ENCODE measurements around the gene SLC4A2.
A peak's percentile ranks its signal among the peaks of the same experiment; 100 is the strongest.
"Not testable (repeated sequence)": the region's sequence is repeated elsewhere in the genome, so short reads cannot be mapped to it uniquely, and the experiment has no call there.

Gene SLC4A2

GRCh38 chr7:151059367-151060112, at the start of gene SLC4A2:
Gene SLC4A2 (plus strand): TSS chr7:151059589. CDS start chr7:151061988, 2,399 bp downstream.
- DNase-seq, result peak; percentile 75

GRCh38 chr7:151010037-151010306, 49.4 kb upstream of the SLC4A2 start:
- no peak for DNase-seq

- no peak for DNase-seq
Measured at GRCh38 chr7:151010307-151011096, 48.9 kb upstream of the SLC4A2 start.

GRCh38 chr7:151011097-151011409, 48.3 kb upstream of the SLC4A2 start:
- no peak for DNase-seq

- not testable (repeated sequence) for DNase-seq
Measured at GRCh38 chr7:151011616-151012015, 47.8 kb upstream of the SLC4A2 start.

- DNase-seq, result peak; percentile 51
Measured at GRCh38 chr7:151012031-151012692, 47.2 kb upstream of the SLC4A2 start.

- no peak for DNase-seq
Measured at GRCh38 chr7:151012911-151013347, 46.5 kb upstream of the SLC4A2 start.

GRCh38 chr7:151013356-151013732, 46.0 kb upstream of the SLC4A2 start:
- no peak for DNase-seq

GRCh38 chr7:151013733-151014497, 45.5 kb upstream of the SLC4A2 start:
- DNase-seq, result peak; percentile 24

- DNase-seq, result peak; percentile 23
Measured at GRCh38 chr7:151014950-151015349, 44.4 kb upstream of the SLC4A2 start.

GRCh38 chr7:151015967-151016366, 43.4 kb upstream of the SLC4A2 start:
- no peak for DNase-seq

- DNase-seq, result no peak
Measured at GRCh38 chr7:151016505-151016904, 42.9 kb upstream of the SLC4A2 start.

- no peak for DNase-seq
Measured at GRCh38 chr7:151016942-151017341, 42.4 kb upstream of the SLC4A2 start.

GRCh38 chr7:151017370-151017952, 41.9 kb upstream of the SLC4A2 start:
- no peak for DNase-seq

GRCh38 chr7:151017953-151018420, 41.4 kb upstream of the SLC4A2 start:
- no peak for DNase-seq

- DNase-seq, result no peak
Measured at GRCh38 chr7:151018421-151019129, 40.8 kb upstream of the SLC4A2 start.

GRCh38 chr7:151019130-151019447, 40.3 kb upstream of the SLC4A2 start:
- no peak for DNase-seq

- DNase-seq, result no peak
Measured at GRCh38 chr7:151020231-151020630, 39.2 kb upstream of the SLC4A2 start.

GRCh38 chr7:151023232-151023631, 36.2 kb upstream of the SLC4A2 start:
- no peak for DNase-seq

GRCh38 chr7:151024435-151025056, 34.8 kb upstream of the SLC4A2 start, which contains the start of gene ATG9B:
Gene ATG9B (minus strand): TSS chr7:151024494. CDS start chr7:151024423, 71 bp downstream.
- no peak for DNase-seq

GRCh38 chr7:151025924-151026671, 33.3 kb upstream of the SLC4A2 start:
- peak; percentile 63 for DNase-seq
